NCI-H69 (cell line): ENCODE measurements around the gene PTCRA.

Experiments
- DNase-seq: peaks from one replicate; lab custom pipeline; 2025; lab: John Stamatoyannopoulos, UW

Gene PTCRA

DNA sequence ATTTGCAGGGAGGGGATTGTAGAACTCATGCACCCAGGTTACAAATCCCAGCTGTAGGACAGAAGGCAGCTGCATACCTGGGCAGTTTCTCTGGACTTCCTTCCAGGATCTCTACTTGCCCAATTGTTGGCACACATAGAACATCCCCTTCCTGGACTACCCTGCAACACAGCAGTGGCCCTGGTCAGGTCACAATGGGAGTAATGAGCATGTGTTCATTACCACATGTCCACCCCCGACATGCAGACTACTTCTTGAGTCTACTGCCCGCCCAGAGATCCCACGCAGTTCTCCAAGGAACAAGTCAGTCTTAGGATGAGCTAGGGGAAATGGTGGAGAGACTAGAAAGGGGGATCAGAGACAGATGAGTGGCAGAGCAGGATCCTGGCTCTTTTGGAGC lies 58.1 kb downstream of the PTCRA start:
- no peak for DNase-seq

DNA sequence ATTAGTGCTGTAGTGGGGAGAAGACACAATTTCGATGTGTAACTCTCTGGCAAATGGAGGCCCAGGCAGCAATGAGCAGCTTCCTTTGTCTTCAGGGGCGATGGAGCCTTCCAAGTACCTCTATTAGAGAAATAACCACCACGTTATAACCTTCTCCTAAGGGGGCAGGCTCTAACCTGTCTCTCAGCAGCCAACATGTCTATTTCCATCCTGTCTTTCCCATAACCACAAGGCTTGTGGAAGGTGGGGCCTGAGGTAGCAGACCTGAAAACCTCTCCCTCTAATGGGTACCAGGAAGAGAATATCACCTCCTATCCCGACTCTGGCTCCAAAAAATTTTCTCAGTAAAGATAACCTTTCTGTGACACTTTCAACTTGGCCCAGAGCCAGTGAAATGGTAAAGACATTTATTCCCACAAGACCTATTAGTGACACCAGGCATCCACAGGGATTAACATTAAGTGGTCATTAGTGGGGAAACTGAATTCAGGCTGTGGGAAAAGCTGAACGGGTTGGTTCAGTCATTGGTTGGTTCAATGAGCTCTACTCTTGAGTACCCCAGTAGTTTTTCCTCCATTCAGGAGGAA lies 59.2 kb downstream of the PTCRA start:
- no peak for DNase-seq
